CD14-positive monocyte (primary cell): ENCODE data around the gene PTK7. TPM values are rescaled to one million over a fixed set of nuclear protein-coding genes. Genes with fewer than 3 reads are reported as not detected.

Experiments used
- DNase-seq, 3 donors: peaks; one replicate each; pipeline ENCODE4 v3.0.0-alpha.2; 2011 to 2022
- H2AFZ ChIP-seq: 2 replicates; pipeline ENCODE4 v1.6.0; 2012; ENCODE audit warnings: mild to moderate bottlenecking, low read depth, low read length, inconsistent platforms; ENCODE audit not compliant: insufficient read depth, poor library complexity, severe bottlenecking
- H3K27ac ChIP-seq, 2 donors: 1 replicate in 1 of 2; 2 replicates in 1 of 2; pipeline ENCODE4 v1.5.1; 2012 to 2013; ENCODE audit warnings: low read length in 2 of 2, control low read depth in 1 of 2, inconsistent platforms in 1 of 2, low read depth in 1 of 2, mild to moderate bottlenecking in 1 of 2
- H3K27me3 ChIP-seq, 2 donors: one replicate each; pipeline versions ENCODE4 v1.6.0 to v1.6.1; 2011 to 2013; ENCODE audit warnings: low read length in 2 of 2; ENCODE audit not compliant: control insufficient read depth in 2 of 2, insufficient read depth in 2 of 2
- H3K36me3 ChIP-seq, 2 donors: replicated peaks in 1 of 2; 1 replicate in 1 of 2; 2 replicates in 1 of 2; pipeline versions ENCODE4 v1.5.1 to v1.6.1; 2012 to 2013; ENCODE audit warnings: low read length in 2 of 2, control low read depth in 1 of 2, inconsistent platforms in 1 of 2, mild to moderate bottlenecking in 1 of 2; ENCODE audit not compliant: insufficient read depth in 2 of 2, control insufficient read depth in 1 of 2
- H3K4me1 ChIP-seq, 2 donors: 1 replicate in 1 of 2; 2 replicates in 1 of 2; pipeline versions ENCODE4 v1.5.1 to v1.6.1; 2012 to 2013; ENCODE audit warnings: low read length in 2 of 2, control low read depth in 1 of 2, inconsistent platforms in 1 of 2, mild to moderate bottlenecking in 1 of 2, moderate library complexity in 1 of 2; ENCODE audit not compliant: insufficient read depth in 2 of 2, control insufficient read depth in 1 of 2
- H3K4me2 ChIP-seq: replicated peaks from 2 replicates; pipeline ENCODE3; 2012; ENCODE audit warnings: low read length, moderate library complexity, mild to moderate bottlenecking; ENCODE audit not compliant: poor library complexity, severe bottlenecking; ENCODE audit errors: extremely low read depth
- H3K4me3 ChIP-seq, 3 experiments: fragments of 200-600 bp in 1 of 3; sonication (generic) in 1 of 3; replicated peaks in 1 of 3; 1 replicate in 2 of 3; 2 replicates in 1 of 3; pipeline ENCODE4 v1.5.1; 2011 to 2013; ENCODE audit warnings: low read length in 3 of 3, mild to moderate bottlenecking in 3 of 3, control low read depth in 2 of 3, low read depth in 2 of 3, inconsistent platforms in 1 of 3, moderate library complexity in 1 of 3
- H3K79me2 ChIP-seq: 2 replicates; pipeline ENCODE4 v1.6.0; 2012; ENCODE audit warnings: mild to moderate bottlenecking, control low read depth, inconsistent platforms, low read length, moderate library complexity; ENCODE audit not compliant: insufficient read depth
- H3K9ac ChIP-seq: 2 replicates; pipeline ENCODE4 v1.6.0; 2017; ENCODE audit warnings: low read length, mild to moderate bottlenecking; ENCODE audit not compliant: insufficient read depth, poor library complexity, severe bottlenecking
- H3K9me3 ChIP-seq, 2 donors: replicated peaks in 1 of 2; 1 replicate in 1 of 2; 2 replicates in 1 of 2; pipeline versions ENCODE4 v1.5.1 to v1.6.1; 2012 to 2013; ENCODE audit warnings: low read length in 2 of 2, control low read depth in 1 of 2; ENCODE audit not compliant: control insufficient read depth in 1 of 2, insufficient read depth in 1 of 2
- H4K20me1 ChIP-seq: 2 replicates; pipeline ENCODE4 v1.6.0; 2012; ENCODE audit warnings: mild to moderate bottlenecking, low read length, control low read depth, moderate library complexity; ENCODE audit not compliant: insufficient read depth
- H3K27ac Mint-ChIP-seq, 7 donors: one replicate each; pipeline ENCODE4 v1.8.0; 2020; ENCODE audit warnings: mild to moderate bottlenecking in 7 of 7, mixed read lengths in 7 of 7, moderate library complexity in 6 of 7, inconsistent platforms in 2 of 7
- H3K27me3 Mint-ChIP-seq, 3 donors: one replicate each; pipeline ENCODE4 v1.8.0; 2021 to 2022; ENCODE audit warnings: low read depth in 3 of 3, mild to moderate bottlenecking in 3 of 3, mixed read lengths in 3 of 3, moderate library complexity in 3 of 3, inconsistent platforms in 1 of 3
- H3K36me3 Mint-ChIP-seq, 2 donors: one replicate each; pipeline ENCODE4 v1.8.0; 2020; ENCODE audit warnings: mixed read lengths in 2 of 2, inconsistent platforms in 1 of 2, mild to moderate bottlenecking in 1 of 2
- H3K4me1 Mint-ChIP-seq: one replicate; pipeline ENCODE4 v1.8.0; 2020; ENCODE audit warnings: mild to moderate bottlenecking, mixed read lengths
- H3K4me3 Mint-ChIP-seq, 2 donors: one replicate each; pipeline ENCODE4 v1.8.0; 2020; ENCODE audit warnings: mild to moderate bottlenecking in 2 of 2, mixed read lengths in 2 of 2, moderate library complexity in 1 of 2
- H3K9me3 Mint-ChIP-seq, 7 donors: one replicate each; pipeline ENCODE4 v1.8.0; 2020 to 2022; ENCODE audit warnings: mixed read lengths in 7 of 7, mild to moderate bottlenecking in 6 of 7, moderate library complexity in 6 of 7, inconsistent platforms in 2 of 7
- WGBS: methylation state at CpG from one replicate; pipeline ENCODE4 v1.1.5; 2013; ENCODE audit warnings: missing lambda C conversion rate; ENCODE audit not compliant: insufficient coverage; 5-methylcytosine and 5-hydroxymethylcytosine counted together
- intact Hi-C, 2 donors: fragments of 100-400 bp; cut with micrococcal nuclease; formaldehyde crosslinking; loops; one replicate each; pipeline versions ENCODE4 v1.15.0 to v1.15.1; 2023
- polyA plus RNA-seq, 3 donors: library from polyadenylated mRNA; depleted of rRNA in 1 of 3; unstranded in 2 of 3; stranded (reverse) in 1 of 3; fragments of 300-500 nt in 2 of 3; fragments of >200 nt in 1 of 3; fragmentation: Illumina TruSeq in 2 of 3; gene quantifications; 1 replicate in 2 of 3; 2 replicates in 1 of 3; pipeline ENCODE4 v1.2.3, GENCODE V29; 2012 to 2021
- TF ChIP-seq, protein P1 (sequence below): fragments of 200-600 bp; IDR thresholded peaks from one replicate; pipeline ENCODE4 v1.8.0; 2022; ENCODE audit warnings: antibody characterized with exemption, mild to moderate bottlenecking

PTK7 gene
- polyA plus RNA-seq, 3 donors = 0.19 TPM; not detected in 2

DNA sequence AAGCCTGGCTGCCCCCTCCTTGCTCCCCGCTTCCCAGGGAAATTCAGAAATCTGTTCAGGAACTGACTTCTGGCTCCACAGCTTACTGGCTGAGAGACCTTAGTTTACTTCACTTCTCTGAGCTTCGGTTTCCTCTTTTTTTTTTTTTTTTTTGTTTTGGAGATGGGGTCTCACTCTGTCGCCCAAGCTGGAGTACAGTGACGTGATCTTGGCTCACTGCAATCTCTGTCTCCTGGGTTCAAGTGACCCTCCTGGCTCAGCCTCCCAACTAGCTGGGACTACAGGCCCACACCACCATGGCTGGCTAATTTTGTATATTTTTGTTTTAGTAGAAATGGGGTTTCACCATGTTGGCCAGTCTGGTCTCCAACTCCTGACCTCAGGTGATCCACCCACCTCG is 14.9 kb downstream of the PTK7 start:
- peaks cover 19% of the 10 kb centered on the region for H3K4me1 Mint-ChIP-seq
- H3K4me3 Mint-ChIP-seq = no peak overlapping the region
- no peaks in the 10 kb centered on the region for H3K79me2 ChIP-seq
- no peak overlapping the region for H3K4me2 ChIP-seq
- intact Hi-C loops = no loop called here
- no peak overlapping the region for H3K4me3 ChIP-seq
- no peaks in the 10 kb centered on the region for H3K9me3 ChIP-seq
- H3K9ac ChIP-seq = no peak overlapping the region
- no peak overlapping the region for H2AFZ ChIP-seq
- H3K27me3 ChIP-seq = no peaks in the 10 kb centered on the region
- no peak for DNase-seq
- H3K4me1 ChIP-seq = peaks cover 0 to 8% of the 10 kb centered on the region in 2 donors
- H3K27me3 Mint-ChIP-seq = peaks cover 0 to 2% (median 1%) of the 10 kb centered on the region in 3 donors
- no peaks in the 10 kb centered on the region for H3K9me3 Mint-ChIP-seq
- 37% methylated on average over 2 of the region's 5 CpGs for WGBS
- no peaks in the 10 kb centered on the region for H3K36me3 ChIP-seq
- TF ChIP-seq, protein P1, sequence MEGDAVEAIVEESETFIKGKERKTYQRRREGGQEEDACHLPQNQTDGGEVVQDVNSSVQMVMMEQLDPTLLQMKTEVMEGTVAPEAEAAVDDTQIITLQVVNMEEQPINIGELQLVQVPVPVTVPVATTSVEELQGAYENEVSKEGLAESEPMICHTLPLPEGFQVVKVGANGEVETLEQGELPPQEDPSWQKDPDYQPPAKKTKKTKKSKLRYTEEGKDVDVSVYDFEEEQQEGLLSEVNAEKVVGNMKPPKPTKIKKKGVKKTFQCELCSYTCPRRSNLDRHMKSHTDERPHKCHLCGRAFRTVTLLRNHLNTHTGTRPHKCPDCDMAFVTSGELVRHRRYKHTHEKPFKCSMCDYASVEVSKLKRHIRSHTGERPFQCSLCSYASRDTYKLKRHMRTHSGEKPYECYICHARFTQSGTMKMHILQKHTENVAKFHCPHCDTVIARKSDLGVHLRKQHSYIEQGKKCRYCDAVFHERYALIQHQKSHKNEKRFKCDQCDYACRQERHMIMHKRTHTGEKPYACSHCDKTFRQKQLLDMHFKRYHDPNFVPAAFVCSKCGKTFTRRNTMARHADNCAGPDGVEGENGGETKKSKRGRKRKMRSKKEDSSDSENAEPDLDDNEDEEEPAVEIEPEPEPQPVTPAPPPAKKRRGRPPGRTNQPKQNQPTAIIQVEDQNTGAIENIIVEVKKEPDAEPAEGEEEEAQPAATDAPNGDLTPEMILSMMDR = no peak
- no peaks in the 10 kb centered on the region for H3K36me3 Mint-ChIP-seq
- no peak overlapping the region for H3K27ac ChIP-seq
- no peak overlapping the region for H3K27ac Mint-ChIP-seq
- H4K20me1 ChIP-seq = no peaks in the 10 kb centered on the region

GRCh38 chr6:43091436-43091991 is 15.4 kb downstream of the PTK7 start:
- no peak overlapping the region for H3K27ac Mint-ChIP-seq
- no peaks in the 10 kb centered on the region for H3K36me3 Mint-ChIP-seq
- intact Hi-C loops = no loop called here
- H3K4me2 ChIP-seq = no peak overlapping the region
- H3K79me2 ChIP-seq = no peaks in the 10 kb centered on the region
- TF ChIP-seq, protein P1 = no peak
- H3K27me3 ChIP-seq = no peaks in the 10 kb centered on the region
- no CpG with 5 or more reads among the region's 10 CpGs for WGBS
- no peak overlapping the region for H3K4me3 Mint-ChIP-seq
- no peak for DNase-seq
- no peaks in the 10 kb centered on the region for H3K9me3 Mint-ChIP-seq
- peaks cover 24% of the 10 kb centered on the region for H3K4me1 Mint-ChIP-seq
- H3K9me3 ChIP-seq = no peaks in the 10 kb centered on the region
- no peaks in the 10 kb centered on the region for H3K36me3 ChIP-seq
- H3K9ac ChIP-seq = no peak overlapping the region
- H3K27ac ChIP-seq = no peak overlapping the region
- no peak overlapping the region for H2AFZ ChIP-seq
- H4K20me1 ChIP-seq = no peaks in the 10 kb centered on the region
- H3K4me3 ChIP-seq = no peak overlapping the region
- peaks cover 0 to 2% (median 2%) of the 10 kb centered on the region in 3 donors for H3K27me3 Mint-ChIP-seq
- H3K4me1 ChIP-seq = peaks cover 0 to 13% of the 10 kb centered on the region in 2 donors
